Kidney epithelial cell (primary cell): ENCODE measurements around the gene PDE10A. TPM values are rescaled to one million over a fixed set of nuclear protein-coding genes. Genes with fewer than 3 reads are reported as not detected.

ENCODE experiments used
- DNase-seq: peaks from one replicate; pipeline ENCODE4 v3.0.0-alpha.2; 2010; ENCODE audit warnings: low read depth
- H3K27me3 ChIP-seq: 2 replicates; pipeline ENCODE4 v1.6.0; 2011; ENCODE audit warnings: low read length; ENCODE audit not compliant: control insufficient read depth, insufficient read depth
- H3K36me3 ChIP-seq: 2 replicates; pipeline ENCODE4 v1.5.1; 2011; ENCODE audit warnings: low read length; ENCODE audit not compliant: control insufficient read depth, insufficient read depth
- H3K4me3 ChIP-seq: 2 replicates; pipeline ENCODE4 v1.5.1; 2011; ENCODE audit warnings: low read depth, mild to moderate bottlenecking, control low read depth, low read length
- CTCF ChIP-seq: IDR thresholded peaks from 2 replicates; pipeline ENCODE4 v1.5.1; 2011; ENCODE audit warnings: mild to moderate bottlenecking, moderate library complexity, low read length, control low read depth, inconsistent platforms; ENCODE audit not compliant: insufficient read depth, poor library complexity, severe bottlenecking
- total RNA-seq: library from RNA; depleted of rRNA; stranded (reverse); fragments of >200 nt; gene quantifications from 2 replicates; pipeline ENCODE4 v1.2.3, GENCODE V29; 2015

The PDE10A gene
- total RNA-seq, 1 donor from 2014 or later: 13.0 TPM

- Histone ChIP-seq H3K27me3 (no peaks in the 10 kb centered on the region), H3K36me3 (no peaks in the 10 kb centered on the region), H3K4me3 (no peak overlapping the region)
- no peak for TF ChIP-seq CTCF
- DNase-seq: no peak
These were observed 27.1 kb downstream of the PDE10A start for GRCh38 chr6:165635965-165636364.

- Histone ChIP-seq H3K4me3 (no peak overlapping the region), H3K36me3 (no peaks in the 10 kb centered on the region), H3K27me3 (no peaks in the 10 kb centered on the region)
- no peak for DNase-seq
- no peak for TF ChIP-seq CTCF
These were observed 28.8 kb downstream of the PDE10A start for GRCh38 chr6:165634101-165634880.

- Histone ChIP-seq H3K27me3 (no peaks in the 10 kb centered on the region), H3K4me3 (no peak overlapping the region), H3K36me3 (no peaks in the 10 kb centered on the region)
- no peak for DNase-seq
- no peak for TF ChIP-seq CTCF
These were observed 30.8 kb downstream of the PDE10A start for GRCh38 chr6:165632194-165632593.

- Histone ChIP-seq H3K4me3 (no peak overlapping the region), H3K36me3 (no peaks in the 10 kb centered on the region), H3K27me3 (no peaks in the 10 kb centered on the region)
- TF ChIP-seq CTCF: no peak
- no peak for DNase-seq
These were observed 32.5 kb downstream of the PDE10A start for GRCh38 chr6:165630544-165630953.

- no peak overlapping the region for H3K4me3 ChIP-seq
These were observed 34.1 kb downstream of the PDE10A start for GRCh38 chr6:165628955-165629354.

More at GRCh38 chr6:165628955-165629354, 34.1 kb downstream of the PDE10A start:
- TF ChIP-seq CTCF: no peak
- DNase-seq: no peak
- H3K27me3 ChIP-seq: no peaks in the 10 kb centered on the region
- no peaks in the 10 kb centered on the region for H3K36me3 ChIP-seq
